ENCODE measurements around the gene ZNF782.

- TF ChIP-seq CTCF (IDR thresholded peaks at IDR 0.05; ENCODE audit: poor library complexity) (no peak), EZH2phosphoT487 (IDR thresholded peaks at IDR 0.05; ENCODE audit: low read depth, severe bottlenecking, unreplicated experiment) (no peak), EZH2 (IDR thresholded peaks at IDR 0.05; ENCODE audit: borderline replicate concordance) (no peak)
Observed at GRCh38 chr9:96818533-96818932, 35.8 kb downstream of the ZNF782 start.
